Measurements from ENCODE around the gene KLHL2. TPM values are rescaled to one million over a fixed set of nuclear protein-coding genes. Genes with fewer than 3 reads are reported as not detected.
A peak's percentile ranks its signal among the peaks of the same experiment; 100 is the strongest.
"Not testable (repeated sequence)": the region's sequence is repeated elsewhere in the genome, so short reads cannot be mapped to it uniquely, and the experiment has no call there.

The KLHL2 gene
- total RNA-seq, 1 donor from 2014 or later, result 35.6 TPM

DNA sequence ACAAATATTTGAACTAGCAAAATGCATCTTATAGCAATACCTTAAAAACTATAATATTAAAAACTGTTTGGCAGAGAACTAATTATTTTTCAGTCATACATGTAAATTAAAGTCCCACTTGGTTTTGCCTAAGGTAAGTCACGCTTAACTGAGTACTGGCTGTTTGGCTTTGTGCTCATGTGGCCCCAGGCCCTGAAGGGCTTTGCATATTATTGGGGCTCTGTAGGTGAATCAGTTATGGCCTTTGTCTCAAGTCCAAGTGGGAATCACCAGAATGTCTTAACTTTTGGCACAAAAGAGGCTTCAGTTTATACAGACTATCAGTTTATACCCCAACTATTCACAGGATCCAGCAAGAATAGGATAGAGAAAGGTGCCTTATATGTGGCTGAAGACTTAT, 29.5 kb downstream of the KLHL2 start:
- DNase-seq, result not testable (repeated sequence)

DNA sequence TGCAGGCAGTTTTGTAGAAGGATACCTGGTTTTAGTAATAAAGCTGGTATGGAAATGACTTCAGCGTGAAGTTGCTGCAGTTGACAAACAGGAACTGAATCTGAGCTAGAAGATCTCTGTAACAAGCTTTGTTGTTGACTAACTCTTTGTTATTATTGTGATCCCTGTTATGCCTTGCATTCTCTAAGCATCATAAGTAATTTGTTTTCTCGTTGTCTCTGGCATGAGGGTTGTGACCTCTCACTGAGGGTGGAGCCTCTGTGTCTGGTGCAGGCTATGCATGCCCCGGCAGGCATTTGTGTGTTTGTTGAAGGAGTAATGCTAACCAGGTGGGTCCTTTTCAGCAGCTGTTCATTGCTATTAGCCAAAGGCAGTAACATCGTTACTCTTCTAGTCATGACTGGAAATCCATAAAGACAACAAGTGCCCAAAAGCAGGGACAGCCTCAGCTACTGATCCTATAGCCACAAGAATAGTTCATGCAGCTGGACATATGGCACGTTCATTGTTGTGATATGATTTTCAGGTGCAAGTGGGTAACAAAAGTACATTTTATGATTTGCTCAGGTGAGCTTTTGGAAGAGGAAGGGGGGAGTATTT, 30.8 kb downstream of the KLHL2 start:
- DNase-seq, result not testable (repeated sequence)

DNA sequence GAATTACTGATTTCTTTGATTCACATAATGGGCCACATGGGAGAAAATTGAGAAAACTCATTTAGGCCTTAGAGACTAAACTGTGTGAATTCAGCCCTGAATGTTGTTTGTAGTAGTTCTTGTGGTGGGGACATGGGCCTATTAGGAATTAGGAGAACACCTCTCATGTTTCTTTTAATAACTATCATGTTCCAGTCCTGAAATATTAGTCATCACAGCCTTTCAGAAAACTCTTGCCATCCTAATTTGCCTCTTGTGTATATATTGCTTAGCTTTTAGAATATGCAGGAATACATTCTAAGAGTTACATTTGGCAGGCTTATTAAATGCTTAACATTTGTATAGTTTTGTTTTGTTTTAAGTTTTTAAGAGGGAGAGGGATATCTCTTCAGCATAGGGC, 33.4 kb downstream of the KLHL2 start:
- not testable (repeated sequence) for DNase-seq

DNA sequence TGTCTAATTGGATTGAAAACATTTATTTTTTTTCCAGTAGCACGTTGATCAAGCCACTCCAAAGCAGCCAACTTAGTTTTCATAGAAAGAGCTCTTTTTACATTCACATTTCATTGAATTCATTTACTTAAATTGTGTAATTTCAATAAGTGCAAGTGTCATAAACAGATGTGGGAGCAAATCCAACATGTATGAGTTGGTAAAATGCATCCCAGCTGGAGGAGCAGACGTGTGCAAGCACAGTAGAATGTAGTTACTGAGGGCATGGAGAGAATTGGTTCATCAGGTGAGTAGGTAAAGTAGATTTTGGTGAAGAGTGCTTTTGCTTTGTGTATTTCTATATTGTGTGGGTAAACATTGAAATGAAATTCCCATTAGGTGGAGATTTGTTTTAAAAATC, 36.8 kb downstream of the KLHL2 start:
- not testable (repeated sequence) for DNase-seq

DNA sequence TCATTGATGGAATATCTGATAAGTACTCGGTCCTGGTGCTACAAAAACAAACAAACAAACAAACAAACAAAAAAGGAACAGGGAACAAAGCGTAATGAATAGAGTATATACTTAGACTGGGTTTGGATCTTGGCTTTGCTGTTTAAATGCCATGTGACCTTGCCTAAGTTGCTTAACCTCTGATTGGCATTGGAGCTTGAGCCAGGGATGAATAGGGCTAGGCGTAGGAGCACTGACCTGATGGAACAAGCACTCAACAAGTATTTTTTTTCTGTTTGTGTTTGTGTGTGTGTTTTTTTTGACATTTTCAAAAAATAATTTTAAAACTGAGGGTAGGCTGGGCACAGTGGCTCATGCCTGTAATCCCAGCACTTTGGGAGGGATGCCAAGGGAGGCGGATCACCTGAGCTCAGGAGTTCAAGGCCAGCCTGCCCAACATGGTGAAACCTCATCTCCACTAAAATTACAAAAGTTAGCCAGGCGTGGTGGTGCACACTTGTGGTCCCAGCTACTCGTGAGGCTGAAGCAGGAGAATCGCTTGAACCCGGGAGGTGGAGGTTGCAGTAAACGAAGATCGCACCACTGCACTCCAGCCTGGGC, 37.3 kb downstream of the KLHL2 start:
- DNase-seq, result not testable (repeated sequence)

DNA sequence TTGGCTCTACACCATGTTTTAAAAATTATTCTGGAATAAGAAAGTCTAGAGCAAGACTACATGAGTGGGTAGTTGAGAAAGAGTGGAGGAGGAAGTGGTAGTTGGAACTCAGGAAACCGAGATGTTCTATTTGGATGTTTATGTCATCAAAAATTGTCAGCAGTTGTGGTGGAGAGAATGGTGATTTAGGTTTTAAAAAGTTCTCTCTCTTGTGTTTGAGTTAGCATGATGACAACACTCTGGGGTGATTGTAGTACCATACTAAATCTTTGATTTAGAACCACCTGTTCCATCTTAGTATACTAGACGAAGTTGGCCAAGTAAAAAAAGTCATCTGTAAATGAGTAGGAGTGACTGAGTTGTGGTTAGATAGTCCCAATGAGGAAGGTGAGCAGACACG, 40.7 kb downstream of the KLHL2 start:
- no peak for DNase-seq

DNA sequence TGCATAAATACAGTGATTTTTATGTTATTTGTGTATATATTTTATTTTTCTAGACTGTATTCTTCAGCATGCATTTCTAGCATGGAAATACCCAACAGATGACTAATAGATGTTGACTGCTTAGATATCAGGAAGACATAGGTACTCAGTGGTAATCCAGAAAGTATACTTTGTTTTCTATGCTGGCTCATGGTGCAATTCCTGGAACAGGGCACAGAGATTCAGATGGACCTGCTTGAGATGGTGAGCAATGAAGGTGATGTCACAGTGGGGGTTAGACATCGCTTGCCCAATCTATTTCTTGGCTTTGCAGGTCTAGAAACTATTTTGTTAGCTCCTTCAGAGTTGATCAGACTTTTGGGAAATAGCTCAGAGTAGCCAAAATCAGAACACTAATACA, 41.5 kb downstream of the KLHL2 start:
- DNase-seq, result peak; percentile 36

DNA sequence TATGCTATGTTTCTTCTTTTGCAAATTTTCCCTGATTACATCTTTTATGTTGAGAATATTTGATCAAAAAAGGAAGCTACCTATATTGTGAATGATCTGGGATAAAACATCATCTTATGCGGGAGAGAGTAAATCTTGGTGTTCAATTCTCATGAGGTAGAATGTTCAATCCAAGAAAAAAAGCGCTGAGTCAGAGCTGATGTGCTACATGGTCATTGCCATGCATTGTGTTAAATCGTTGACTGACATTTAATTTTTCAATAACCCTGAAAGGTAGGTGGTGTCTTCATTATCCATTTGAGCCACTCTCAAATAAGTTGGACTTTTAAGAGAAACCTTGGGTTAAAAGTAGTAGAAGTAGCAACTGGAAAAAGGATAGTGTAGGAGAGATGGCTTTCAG, 47.4 kb downstream of the KLHL2 start:
- DNase-seq, result peak; percentile 12

DNA sequence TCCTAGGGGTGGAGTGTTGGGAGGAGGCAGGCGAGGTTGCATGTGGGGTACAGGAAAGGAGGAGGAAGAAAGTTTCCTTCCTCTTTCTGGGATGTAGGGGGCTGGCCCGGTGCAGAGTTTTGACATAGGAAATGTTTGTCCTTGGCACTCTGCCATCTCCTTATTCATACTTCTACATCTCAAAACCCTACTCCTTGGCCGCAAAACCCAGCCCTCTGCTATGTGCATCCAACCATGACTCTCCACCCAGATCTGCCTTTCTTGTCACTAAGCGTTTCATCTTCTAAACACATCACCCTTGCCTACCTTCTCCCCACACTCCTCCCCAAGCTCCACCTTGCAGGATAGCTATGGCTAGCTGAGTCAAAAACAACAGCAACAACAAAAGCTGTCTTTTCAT, 48.1 kb downstream of the KLHL2 start:
- peak; percentile 73 for DNase-seq

DNA sequence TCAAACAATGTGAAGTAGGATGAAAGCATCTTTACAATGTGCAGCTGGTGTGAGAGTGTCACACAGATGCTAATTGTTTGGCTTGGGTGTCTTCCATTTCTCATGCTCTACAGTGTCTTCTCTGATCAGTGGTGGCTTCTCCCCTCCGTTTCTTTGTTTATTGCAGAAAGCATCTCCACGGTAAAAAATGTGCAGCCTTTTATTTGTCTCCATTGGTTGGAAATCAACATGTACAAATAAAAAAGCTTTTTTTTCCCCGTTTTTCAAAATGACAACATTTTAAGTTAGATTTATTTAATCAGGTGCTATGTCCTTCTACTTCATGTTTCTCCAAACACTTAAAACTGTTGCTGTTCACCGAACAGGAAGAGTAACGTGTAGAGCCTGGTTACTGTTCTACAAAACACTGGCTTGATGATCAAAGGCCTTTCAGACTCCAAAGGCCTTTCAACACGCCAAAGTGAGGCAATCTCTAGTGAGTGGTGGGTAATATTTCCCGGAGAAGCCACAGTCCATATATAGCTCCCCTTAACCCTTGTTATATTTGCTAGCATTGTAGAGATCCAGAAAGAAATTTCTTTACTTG, 48.8 kb downstream of the KLHL2 start:
- DNase-seq, result peak; percentile 7

DNA sequence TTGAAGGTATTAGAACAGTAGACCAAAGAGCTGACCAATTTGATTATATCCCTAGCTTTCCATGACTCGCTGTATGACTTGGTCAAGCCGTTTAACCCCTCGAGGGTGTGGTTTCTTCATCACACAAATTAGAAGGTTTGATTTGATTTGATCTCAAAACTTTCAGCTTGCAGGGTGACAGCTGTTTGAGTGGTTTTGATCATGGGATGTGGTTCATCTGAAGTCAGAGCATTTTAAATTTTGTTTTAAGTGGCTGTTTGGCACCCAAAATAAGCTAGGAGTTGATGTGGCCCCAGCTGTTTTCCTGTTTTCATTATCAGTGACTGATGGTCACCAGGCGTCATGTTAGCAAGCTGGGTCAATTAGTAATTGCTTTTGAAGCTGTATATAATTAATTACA, 52.4 kb downstream of the KLHL2 start:
- DNase-seq, result not testable (repeated sequence)

DNA sequence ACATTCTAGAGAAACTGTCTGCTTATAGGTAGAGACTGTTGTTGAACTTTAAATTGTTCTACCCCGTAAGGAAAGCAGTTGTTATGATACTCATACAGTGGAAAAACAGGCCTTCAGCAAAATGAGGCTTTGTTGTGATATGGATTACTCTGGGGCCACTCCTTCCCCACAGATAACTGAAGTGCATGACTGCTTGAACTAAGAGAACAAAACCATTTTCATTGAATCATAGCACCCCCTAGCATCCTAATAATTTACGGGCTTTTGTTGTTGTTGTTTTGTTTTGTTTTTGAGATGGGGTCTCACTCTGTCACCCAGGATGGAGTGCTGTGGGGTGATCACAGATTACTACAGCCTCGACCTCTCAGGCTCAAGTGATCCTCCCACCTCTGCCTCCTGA, 54.9 kb downstream of the KLHL2 start:
- not testable (repeated sequence) for DNase-seq

DNA sequence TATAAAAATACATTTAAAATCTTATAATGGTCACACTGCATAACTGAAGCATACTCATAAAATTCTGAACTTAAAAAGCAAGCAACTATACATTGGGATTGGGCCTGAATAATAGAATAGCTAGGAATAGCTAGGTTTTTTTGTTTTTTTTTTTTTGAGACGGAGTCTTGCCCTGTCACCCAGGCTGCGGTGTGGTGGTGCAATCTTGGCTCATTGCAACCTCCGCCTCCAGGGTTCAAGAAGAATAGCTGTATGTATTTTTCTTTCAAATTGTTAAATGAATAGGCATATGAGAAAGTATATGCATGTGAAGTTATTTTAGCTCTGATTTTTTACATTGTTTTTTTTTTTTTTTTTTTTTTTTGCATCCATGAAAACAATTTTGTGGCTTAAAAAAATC, 56.1 kb downstream of the KLHL2 start:
- not testable (repeated sequence) for DNase-seq

DNA sequence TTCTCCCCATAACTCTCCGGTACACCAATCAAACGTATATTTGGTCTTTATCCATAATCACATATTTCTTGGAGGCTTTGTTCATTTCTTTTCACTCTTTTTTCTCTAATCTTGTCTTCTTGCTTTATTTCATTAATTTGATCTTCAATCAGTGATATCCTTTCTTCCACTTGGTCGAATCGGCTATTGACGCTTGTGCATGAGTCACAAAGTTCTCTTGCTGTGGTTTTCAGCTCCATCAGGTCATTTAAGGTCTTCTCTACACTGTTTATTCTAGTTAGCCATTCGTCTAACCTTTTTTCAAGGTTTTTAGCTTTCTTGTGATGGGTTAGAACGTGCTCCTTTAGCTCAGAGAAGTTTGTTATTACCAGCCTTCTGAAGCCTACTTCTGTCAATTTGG, 62.6 kb downstream of the KLHL2 start:
- not testable (repeated sequence) for DNase-seq

DNA sequence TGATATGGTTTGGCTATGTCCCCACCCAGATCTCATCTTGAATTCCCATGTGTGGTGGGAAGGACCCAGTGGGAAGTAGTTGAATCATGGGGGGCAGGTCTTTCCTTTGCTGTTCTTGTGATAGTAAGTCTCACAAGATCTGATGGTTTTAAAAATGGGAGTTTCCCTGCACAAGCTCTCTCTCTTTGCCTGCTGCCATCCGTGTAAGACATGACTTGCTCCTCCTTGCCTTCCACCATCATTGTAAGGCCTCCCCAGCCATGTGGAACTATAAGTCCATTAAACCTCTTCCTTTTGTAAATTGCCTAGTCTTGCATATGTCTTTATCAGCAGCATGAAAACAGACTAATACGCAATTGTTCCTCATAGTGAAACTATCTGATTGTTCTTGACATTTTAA, 66.1 kb downstream of the KLHL2 start:
- DNase-seq, result not testable (repeated sequence)

DNA sequence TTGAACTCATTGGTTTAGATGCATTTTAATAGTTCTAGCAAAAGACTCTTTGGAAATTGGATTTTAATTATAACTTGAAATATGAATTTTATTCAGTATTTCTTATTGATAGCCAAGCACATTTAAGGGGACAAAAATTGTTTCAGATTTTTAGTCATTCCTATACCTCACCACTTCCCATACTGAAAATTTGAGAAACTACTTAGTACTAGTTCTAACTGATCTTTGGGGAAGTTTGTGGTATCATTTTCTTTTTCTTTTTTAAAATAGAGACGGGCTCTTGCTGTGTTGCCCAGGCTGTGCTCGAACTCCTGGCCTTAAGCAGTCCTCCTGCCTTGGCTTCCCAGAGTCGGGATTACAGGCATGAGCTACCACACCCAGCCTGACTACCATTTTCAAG, 68.0 kb downstream of the KLHL2 start:
- DNase-seq, result not testable (repeated sequence)

DNA sequence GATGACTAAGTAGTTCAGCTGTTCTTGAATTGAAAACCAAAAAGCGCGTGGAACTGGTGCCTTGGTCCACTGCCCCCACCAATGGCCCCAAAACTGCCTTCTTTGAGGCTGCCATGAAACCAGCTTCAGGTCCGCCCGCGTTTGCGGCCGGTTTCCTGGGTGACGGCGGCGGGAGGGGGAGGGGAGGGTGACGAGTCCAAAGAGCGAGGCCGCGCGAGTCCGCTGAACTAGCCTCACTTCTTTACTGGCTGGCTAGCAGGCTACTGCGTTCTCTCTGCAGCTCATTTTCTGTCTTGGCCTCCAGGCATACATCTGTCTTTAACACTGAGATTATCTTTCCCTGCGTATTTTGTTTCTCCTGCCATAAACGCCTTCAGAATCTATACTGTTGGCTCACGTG, 72.2 kb downstream of the KLHL2 start:
- DNase-seq, result not testable (repeated sequence)

DNA sequence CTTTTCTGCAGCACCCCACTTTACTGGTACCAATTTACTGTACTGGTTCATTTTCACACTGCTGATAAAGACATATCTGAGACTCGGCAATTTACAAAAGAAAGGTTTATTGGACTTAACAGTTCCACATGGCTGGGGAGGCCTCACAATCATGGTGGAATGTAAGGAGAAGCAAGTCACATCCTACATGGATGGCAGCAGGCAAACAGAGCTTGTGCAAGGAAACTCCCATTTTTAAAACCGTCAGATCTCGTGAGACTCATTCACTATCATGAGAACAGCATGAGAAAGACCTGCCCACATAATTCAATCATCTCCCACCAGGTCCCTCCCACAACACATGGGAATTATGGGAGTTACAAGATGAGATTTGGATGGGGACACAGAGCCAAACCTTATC, 77.3 kb downstream of the KLHL2 start:
- DNase-seq, result not testable (repeated sequence)

DNA sequence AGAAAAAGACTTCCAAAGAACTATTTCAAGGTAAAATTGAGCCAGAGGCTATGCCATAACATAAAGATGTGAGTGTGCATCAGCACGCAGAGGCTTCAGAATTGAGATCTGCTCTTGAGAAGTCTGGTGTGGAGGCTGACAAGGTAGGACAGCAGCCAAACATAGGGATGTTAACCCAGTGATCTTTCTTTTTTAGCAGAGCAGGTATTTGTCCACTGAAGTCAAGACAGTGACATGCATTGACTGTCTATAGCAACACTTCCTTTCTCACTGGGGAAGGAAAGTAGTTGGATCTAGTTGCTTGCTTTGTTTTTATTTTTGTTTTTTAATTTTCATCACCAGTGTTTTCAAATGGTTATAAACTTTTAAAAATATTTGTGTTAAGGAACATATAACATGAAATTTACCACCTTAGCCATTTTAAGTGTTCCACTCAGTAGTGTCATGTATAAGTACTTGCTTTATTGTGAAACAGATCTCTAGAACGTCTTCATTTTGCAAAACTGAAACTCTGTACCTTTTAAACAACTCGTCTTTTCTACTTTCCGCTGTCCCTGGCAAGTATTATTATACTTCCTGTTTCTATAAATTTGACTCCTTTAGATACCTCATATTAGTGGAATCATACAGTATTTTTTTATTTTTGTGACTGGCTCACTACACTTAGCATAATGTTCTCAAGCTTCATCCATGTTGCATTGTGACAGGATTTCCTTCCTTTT, 79.4 kb downstream of the KLHL2 start:
- not testable (repeated sequence) for DNase-seq

DNA sequence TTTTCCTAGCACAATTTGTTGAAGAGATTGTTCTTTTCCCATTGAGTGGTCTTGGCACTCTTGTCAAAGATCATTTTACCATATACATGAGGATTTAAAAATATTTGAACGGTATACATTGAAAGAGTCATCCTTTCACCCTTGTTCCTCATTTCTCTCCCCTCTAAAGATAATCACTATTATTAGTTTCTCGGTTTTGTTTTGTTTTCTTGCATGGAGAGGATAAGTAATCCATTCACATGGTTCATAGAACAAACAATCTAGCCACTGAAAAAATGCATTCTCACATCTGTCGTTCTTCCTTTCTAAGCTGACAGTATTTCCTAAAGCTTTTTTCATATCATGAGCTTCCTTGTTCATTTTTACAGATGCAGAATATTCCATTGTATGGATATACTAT, 80.9 kb downstream of the KLHL2 start:
- no peak for DNase-seq

DNA sequence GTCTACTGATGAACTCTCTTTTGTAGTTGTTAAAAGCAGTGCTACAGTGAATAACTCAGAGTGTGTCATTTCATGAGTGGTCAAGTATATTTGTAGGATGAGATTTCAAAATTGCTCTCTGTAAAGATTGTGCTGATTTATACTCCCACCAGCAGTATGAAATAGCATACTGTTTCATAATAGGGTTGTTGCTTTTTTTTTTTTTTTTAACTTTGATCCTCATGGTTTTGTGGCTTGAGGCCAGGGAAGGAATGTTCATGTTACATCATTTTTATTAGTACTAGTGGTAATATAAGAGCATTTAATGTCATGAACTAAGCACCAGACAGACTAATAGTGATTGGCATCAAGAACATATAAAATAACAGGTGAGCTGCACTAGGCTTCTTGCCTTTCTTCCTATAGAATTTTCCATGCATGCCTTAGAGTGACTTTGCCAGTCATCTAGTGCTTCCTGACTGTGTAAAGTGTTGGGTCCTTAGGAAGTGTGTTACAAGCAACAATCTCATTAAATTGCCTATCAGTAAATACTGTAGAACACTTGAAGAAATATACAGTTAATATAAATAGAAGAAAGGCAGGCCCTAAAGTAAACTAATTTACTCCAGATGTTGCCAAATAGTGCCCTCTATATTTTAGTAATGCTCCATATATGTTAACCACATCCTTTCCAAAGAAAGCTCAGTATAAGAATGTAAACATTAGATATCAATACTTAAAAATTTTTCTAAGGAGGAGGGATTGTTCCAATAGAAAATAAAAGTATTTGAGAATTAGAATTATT, 81.5 kb downstream of the KLHL2 start:
- peak; percentile 4 for DNase-seq

DNA sequence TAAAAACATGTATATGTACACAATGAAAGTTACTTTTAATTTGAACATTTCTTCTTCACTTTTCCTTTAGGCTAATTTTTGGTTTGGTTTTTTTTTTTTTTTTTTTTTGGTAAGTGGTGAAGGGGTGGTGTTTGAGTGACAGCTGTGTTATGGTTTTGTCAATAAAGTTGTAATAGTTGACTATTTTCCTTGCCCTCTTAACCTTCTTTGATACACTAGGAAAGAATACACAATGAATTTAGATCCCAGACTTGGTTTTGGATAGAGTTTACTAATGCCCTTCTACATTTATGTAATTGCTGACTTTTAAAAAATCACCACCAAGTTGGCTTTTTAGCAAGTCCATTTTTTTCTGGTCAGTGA, 82.0 kb downstream of the KLHL2 start:
- no peak for DNase-seq

DNA sequence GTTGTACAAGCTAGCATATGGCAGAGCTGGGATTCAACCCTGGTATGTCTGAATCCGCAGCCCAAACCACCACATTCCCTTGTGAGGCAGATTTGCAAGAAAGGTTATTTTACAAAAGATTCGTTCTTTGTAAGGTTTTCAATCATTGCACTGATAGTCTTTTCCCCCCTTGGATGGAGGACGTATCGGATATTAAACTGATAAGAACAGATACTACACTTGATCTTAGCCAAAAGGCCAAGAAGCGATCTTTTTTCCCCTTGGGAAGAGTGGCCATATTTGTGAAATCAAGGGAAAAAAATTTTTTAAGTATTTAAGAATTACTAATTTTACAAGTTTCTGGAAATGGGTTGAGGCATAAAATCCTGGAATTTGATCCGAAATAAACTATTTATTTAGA, 85.7 kb downstream of the KLHL2 start:
- peak; percentile 49 for DNase-seq

Measured in dermis blood vessel endothelial cell (primary cell).